Epithelial cell of prostate (primary cell): ENCODE measurements around the gene VRK1.

Source experiments
- DNase-seq: peaks from one replicate; pipeline ENCODE4 v3.0.0-alpha.2; 2011; ENCODE audit warnings: low read depth, low spot score
- H3K27ac ChIP-seq: fragments of 450-650 bp; 2 replicates; pipeline ENCODE4 v1.5.1; 2017; ENCODE audit warnings: mild to moderate bottlenecking

The VRK1 gene

GRCh38 chr14:96790186-96790585 lies 7.0 kb upstream of the VRK1 start:
- DNase-seq = no peak
- H3K27ac ChIP-seq = no peak overlapping the region

- DNase-seq = no peak
- no peak overlapping the region for H3K27ac ChIP-seq
These were observed 6.5 kb upstream of the VRK1 start for GRCh38 chr14:96790706-96791105.

- H3K27ac ChIP-seq = no peak overlapping the region
These were observed 5.2 kb upstream of the VRK1 start for GRCh38 chr14:96792003-96792402.

GRCh38 chr14:96792591-96792990 lies 4.6 kb upstream of the VRK1 start:
- DNase-seq = no peak
- no peak overlapping the region for H3K27ac ChIP-seq

More at GRCh38 chr14:96792003-96792402, 5.2 kb upstream of the VRK1 start:
- no peak for DNase-seq

GRCh38 chr14:96793547-96793946 lies 3.6 kb upstream of the VRK1 start:
- no peak overlapping the region for H3K27ac ChIP-seq
- DNase-seq = no peak

GRCh38 chr14:96795109-96795828 lies 1.9 kb upstream of the VRK1 start:
- DNase-seq = no peak
- H3K27ac ChIP-seq = no peak overlapping the region

GRCh38 chr14:96797582-96798349 lies 584 bp downstream of the VRK1 start:
- DNase-seq = no peak
- peak overlapping the region; percentile 29 for H3K27ac ChIP-seq

- DNase-seq = no peak
- H3K27ac ChIP-seq = no peak overlapping the region
These were observed 1.8 kb downstream of the VRK1 start for GRCh38 chr14:96798956-96799355.

- H3K27ac ChIP-seq = no peak overlapping the region
- no peak for DNase-seq
These were observed 2.4 kb downstream of the VRK1 start for GRCh38 chr14:96799489-96800054.

GRCh38 chr14:96801931-96802330 lies 4.7 kb downstream of the VRK1 start:
- H3K27ac ChIP-seq = no peak overlapping the region
- DNase-seq = no peak

GRCh38 chr14:96802963-96803362 lies 5.8 kb downstream of the VRK1 start:
- DNase-seq = no peak
- H3K27ac ChIP-seq = no peak overlapping the region

GRCh38 chr14:96803958-96804357 lies 6.8 kb downstream of the VRK1 start:
- no peak overlapping the region for H3K27ac ChIP-seq
- DNase-seq = no peak

- no peak overlapping the region for H3K27ac ChIP-seq
- DNase-seq = no peak
These were observed 7.7 kb downstream of the VRK1 start for GRCh38 chr14:96804895-96805294.

- no peak for DNase-seq
- no peak overlapping the region for H3K27ac ChIP-seq
These were observed 8.8 kb downstream of the VRK1 start for GRCh38 chr14:96805956-96806355.

- DNase-seq = no peak
These were observed 9.7 kb downstream of the VRK1 start for GRCh38 chr14:96806836-96807235.

GRCh38 chr14:96808619-96809406 lies 11.6 kb downstream of the VRK1 start:
- no peak overlapping the region for H3K27ac ChIP-seq
- no peak for DNase-seq

More at GRCh38 chr14:96806836-96807235, 9.7 kb downstream of the VRK1 start:
- H3K27ac ChIP-seq = no peak overlapping the region

GRCh38 chr14:96811265-96811664 lies 14.1 kb downstream of the VRK1 start:
- DNase-seq = no peak
- peak overlapping the region; percentile 39 for H3K27ac ChIP-seq

- DNase-seq = no peak
- H3K27ac ChIP-seq = peak overlapping the region; percentile 39
These were observed 14.9 kb downstream of the VRK1 start for GRCh38 chr14:96811985-96812667.

GRCh38 chr14:96816281-96816680 lies 19.1 kb downstream of the VRK1 start:
- no peak overlapping the region for H3K27ac ChIP-seq
- DNase-seq = no peak
